SK-N-SH (cell line): ENCODE measurements around the gene CD209. TPM values are rescaled to one million over a fixed set of nuclear protein-coding genes. Genes with fewer than 3 reads are reported as not detected.

Experiments
- CTCF ChIA-PET: fragments of 300-600, 350-600 bp; formaldehyde crosslinking; extraction: SDS; loops from one replicate; lab custom pipeline; 2021; lab: Yijun Ruan, JAX
- POLR2A ChIA-PET: fragments of 350-600 bp; sonication (Branson Sonifier 250); formaldehyde crosslinking; extraction: SDS; loops from one replicate; lab custom pipeline; 2020; ENCODE audit warnings: antibody characterized with exemption, inconsistent platforms; lab: Yijun Ruan, JAX
- DNase-seq: peaks from one replicate; pipeline ENCODE4 v3.0.0; 2012
- H2AFZ ChIP-seq: fragments of 200-600 bp; sonication (generic); 2 replicates; pipeline ENCODE4 v1.8.1; 2016; ENCODE audit warnings: antibody characterized with exemption, mild to moderate bottlenecking, low read depth
- H3F3A ChIP-seq: fragments of 200-600 bp; sonication (generic); replicated peaks from 2 replicates; pipeline ENCODE3; 2016; ENCODE audit warnings: antibody characterized with exemption, mild to moderate bottlenecking; ENCODE audit not compliant: insufficient read depth
- H3K27ac ChIP-seq, 2 experiments: fragments of 200-500 bp in 1 of 2; fragments of 200-600 bp in 1 of 2; sonication (Bioruptor generic) in 1 of 2; sonication (generic), shearing (Covaris generic) in 1 of 2; 2 replicates each; pipeline versions ENCODE4 v1.5.1 to v1.6.1; 2014 to 2016; ENCODE audit warnings: low read depth in 2 of 2, inconsistent platforms in 1 of 2, low read length in 1 of 2, mild to moderate bottlenecking in 1 of 2, mixed read lengths in 1 of 2
- H3K27me3 ChIP-seq: fragments of 200-600 bp; sonication (generic), shearing (Covaris generic); 2 replicates; pipeline ENCODE4 v1.6.1; 2016; ENCODE audit warnings: mixed run types; ENCODE audit not compliant: insufficient read depth
- H3K36me3 ChIP-seq, 2 experiments: fragments of 200-500 bp in 1 of 2; fragments of 200-600 bp in 1 of 2; sonication (Bioruptor generic) in 1 of 2; sonication (generic) in 1 of 2; replicated peaks in 1 of 2; 2 replicates each; pipeline versions ENCODE3 to v1.5.1; 2014 to 2016; ENCODE audit warnings: low read length in 1 of 2, mild to moderate bottlenecking in 1 of 2; ENCODE audit not compliant: insufficient read depth in 2 of 2, control insufficient read depth in 1 of 2
- H3K4me1 ChIP-seq, 2 experiments: fragments of 200-500 bp in 1 of 2; fragments of 200-600 bp in 1 of 2; sonication (Bioruptor generic) in 1 of 2; sonication (generic), shearing (Covaris generic) in 1 of 2; 2 replicates each; pipeline versions ENCODE4 v1.5.1 to v1.6.1; 2014 to 2016; ENCODE audit warnings: low read depth in 1 of 2, low read length in 1 of 2, mixed run types in 1 of 2; ENCODE audit not compliant: insufficient read depth in 2 of 2, control insufficient read depth in 1 of 2
- H3K4me2 ChIP-seq: fragments of 200-600 bp; sonication (generic), shearing (Covaris generic); 2 replicates; pipeline ENCODE4 v1.6.1; 2017; ENCODE audit warnings: mixed run types
- H3K4me3 ChIP-seq, 2 experiments: fragments of 200-500 bp in 1 of 2; fragments of 200-600 bp in 1 of 2; sonication (Bioruptor generic) in 1 of 2; sonication (generic), shearing (Covaris generic) in 1 of 2; 2 replicates each; pipeline versions ENCODE4 v1.5.1 to v1.8.1; 2014 to 2016; ENCODE audit warnings: low read depth in 2 of 2, inconsistent platforms in 1 of 2, low read length in 1 of 2, mild to moderate bottlenecking in 1 of 2, mixed read lengths in 1 of 2, moderate library complexity in 1 of 2
- H3K79me2 ChIP-seq: fragments of 200-600 bp; sonication (generic); 2 replicates; pipeline ENCODE4 v1.8.1; 2017; ENCODE audit warnings: mild to moderate bottlenecking; ENCODE audit not compliant: insufficient read depth
- H3K9ac ChIP-seq: fragments of 200-600 bp; sonication (generic); 2 replicates; pipeline ENCODE4 v1.6.1; 2017; ENCODE audit warnings: mixed run types
- H3K9me2 ChIP-seq: fragments of 200-600 bp; sonication (generic); 2 replicates; pipeline ENCODE4 v1.6.1; 2017; ENCODE audit warnings: mixed run types
- H3K9me3 ChIP-seq: fragments of 200-600 bp; sonication (generic); 2 replicates; pipeline ENCODE4 v1.6.1; 2017; ENCODE audit warnings: mixed run types, mild to moderate bottlenecking, moderate library complexity
- H4K20me1 ChIP-seq: fragments of 200-600 bp; sonication (generic); 2 replicates; pipeline ENCODE4 v1.6.1; 2017; ENCODE audit warnings: mild to moderate bottlenecking, mixed run types; ENCODE audit not compliant: insufficient read depth
- CHD2 ChIP-seq: fragments of 150-350 bp; IDR thresholded peaks from 2 replicates; pipeline ENCODE4 v1.6.1; 2018; ENCODE audit warnings: low read length; ENCODE audit not compliant: partially characterized antibody
- FOSL2 ChIP-seq: IDR thresholded peaks from 2 replicates; pipeline ENCODE4 v1.4.0; 2012; ENCODE audit warnings: low read depth, mild to moderate bottlenecking, moderate library complexity, borderline replicate concordance
- FOXJ3 ChIP-seq: sonication (generic); formaldehyde crosslinking; IDR thresholded peaks from 2 replicates; pipeline ENCODE4 v1.5.1; 2020; ENCODE audit warnings: mild to moderate bottlenecking, missing genetic modification reagents
- FOXM1 ChIP-seq: IDR thresholded peaks from 2 replicates; pipeline ENCODE4 v1.4.0; 2012; ENCODE audit warnings: low read depth, mild to moderate bottlenecking
- GATA2 ChIP-seq: sonication (generic); formaldehyde crosslinking; IDR thresholded peaks from 2 replicates; pipeline ENCODE4 v1.5.0; 2020; ENCODE audit warnings: mild to moderate bottlenecking, missing genetic modification reagents
- IRF3 ChIP-seq: fragments of 150-350 bp; IDR thresholded peaks from 2 replicates; pipeline ENCODE4 v1.6.1; 2016; ENCODE audit warnings: mild to moderate bottlenecking, low read depth, low read length
- JUND ChIP-seq: IDR thresholded peaks from 2 replicates; pipeline ENCODE4 v1.4.0; 2012
- MEF2A ChIP-seq: IDR thresholded peaks from 2 replicates; pipeline ENCODE4 v1.4.0; 2012; ENCODE audit warnings: low read depth, borderline replicate concordance
- MXI1 ChIP-seq: IDR thresholded peaks from 2 replicates; pipeline ENCODE4 v1.6.1; 2012; ENCODE audit warnings: mild to moderate bottlenecking, low read depth, low read length, improper control_type of control experiment
- NFIC ChIP-seq: IDR thresholded peaks from 2 replicates; pipeline ENCODE4 v1.4.0; 2012; ENCODE audit warnings: borderline replicate concordance
- NRF1 ChIP-seq: IDR thresholded peaks from 2 replicates; pipeline ENCODE4 v1.6.1; 2012; ENCODE audit warnings: low read depth, mild to moderate bottlenecking, low read length
- PBX3 ChIP-seq: IDR thresholded peaks from 2 replicates; pipeline ENCODE4; 2012
- POLR2AphosphoS5 ChIP-seq: IDR thresholded peaks from 2 replicates; pipeline ENCODE4 v1.6.1; 2012; ENCODE audit warnings: low read depth, low read length
- RAD21 ChIP-seq: IDR thresholded peaks from 2 replicates; pipeline ENCODE4 v1.6.1; 2012; ENCODE audit warnings: mild to moderate bottlenecking, low read length
- REST ChIP-seq: IDR thresholded peaks from 2 replicates; pipeline ENCODE4 v1.6.1; 2012; ENCODE audit warnings: mild to moderate bottlenecking, low read depth, low read length, moderate library complexity
- TAF1 ChIP-seq: IDR thresholded peaks from 2 replicates; pipeline ENCODE4 v1.6.1; 2012; ENCODE audit warnings: low read depth, mild to moderate bottlenecking, low read length, moderate library complexity, borderline replicate concordance
- USF2 ChIP-seq: fragments of 150-350 bp; IDR thresholded peaks from 2 replicates; pipeline ENCODE4 v1.6.1; 2017; ENCODE audit warnings: antibody characterized with exemption, low read length, low read depth, borderline replicate concordance
- YY1 ChIP-seq: IDR thresholded peaks from 2 replicates; pipeline ENCODE4 v1.4.0; 2012; ENCODE audit warnings: low read depth, mild to moderate bottlenecking
- WGBS: methylation state at CpG from one replicate; pipeline ENCODE4 v1.1.6; 2017; ENCODE audit warnings: low lambda C conversion rate; 5-methylcytosine and 5-hydroxymethylcytosine counted together
- polyA plus RNA-seq, 3 experiments: library from polyadenylated mRNA; depleted of rRNA; stranded (reverse); fragments of >200 nt; gene quantifications; 2 replicates each; pipeline ENCODE4 v1.2.3, GENCODE V29; 2012

Gene CD209
- polyA plus RNA-seq, 1 of the 3 experiments (the other 2 are of a cell fraction): not detected

- H3K9ac ChIP-seq: no peak overlapping the region
- ChIA-PET POLR2A (no interaction called here), CTCF (interaction anchor here (2.6 kb wide), 1 partner anchor 10 kb away, joined by 12 read pairs; the partner anchor contains the start of gene TRAPPC5)
- no peaks in the 10 kb centered on the region for H3K9me3 ChIP-seq
- no peaks in the 10 kb centered on the region for H4K20me1 ChIP-seq
- H3K4me2 ChIP-seq: no peak overlapping the region
- H3K27ac ChIP-seq: no peak overlapping the region
- no peaks in the 10 kb centered on the region for H3K9me2 ChIP-seq
- DNase-seq: no peak
- no peaks in the 10 kb centered on the region for H3F3A ChIP-seq
- 26% methylated on average over 7 of the region's 8 CpGs for WGBS
- H3K4me3 ChIP-seq: no peak overlapping the region
- no peaks in the 10 kb centered on the region for H3K36me3 ChIP-seq
- TF ChIP-seq GATA2 (CRISPR knock-in tag) (no peak), MEF2A (no peak), NRF1 (no peak), PBX3 (no peak), TAF1 (no peak), USF2 (no peak), NFIC (no peak), MXI1 (no peak), POLR2AphosphoS5 (no peak), FOSL2 (no peak), CHD2 (no peak), JUND (no peak), REST (no peak), FOXM1 (no peak), YY1 (no peak), IRF3 (no peak), FOXJ3 (CRISPR knock-in tag) (no peak), RAD21 (no peak)
- no peaks in the 10 kb centered on the region for H3K79me2 ChIP-seq
- peaks cover 47% of the 10 kb centered on the region for H3K27me3 ChIP-seq
- no peaks in the 10 kb centered on the region for H3K4me1 ChIP-seq
- no peak overlapping the region for H2AFZ ChIP-seq
These were observed 56.5 kb downstream of the CD209 start for GRCh38 chr19:7690779-7691258.

Other genes with a start within 250 kb of the CD209 start
- gene ZNF358, start 231.4 kb downstream of the CD209 start, polyA plus RNA-seq (2012; rRNA removed): 29.7 and 49.3 TPM in 2 replicates
- gene MCOLN1, start 224.9 kb downstream of the CD209 start, polyA plus RNA-seq (2012; rRNA removed): 28.4 and 28.9 TPM in 2 replicates
- 40.5 and 90.5 TPM in 2 replicates for gene PNPLA6, start 211.8 kb downstream of the CD209 start, polyA plus RNA-seq (2012; rRNA removed)
- gene CAMSAP3, start 151.7 kb downstream of the CD209 start, polyA plus RNA-seq (2012; rRNA removed): 0.05 and 0.08 TPM in 2 replicates
- gene XAB2, start 118.0 kb downstream of the CD209 start, polyA plus RNA-seq (2012; rRNA removed): 36.5 and 43.3 TPM in 2 replicates
- gene PET100, start 117.7 kb downstream of the CD209 start, polyA plus RNA-seq (2012; rRNA removed): 48.1 and 54.0 TPM in 2 replicates
- gene PCP2, start 113.8 kb downstream of the CD209 start, polyA plus RNA-seq (2012; rRNA removed): not detected in 2 replicates
- 1.3 and 4.7 TPM in 2 replicates for gene STXBP2, start 110.4 kb downstream of the CD209 start, polyA plus RNA-seq (2012; rRNA removed)
- not detected in 2 replicates for gene RETN, start 78.5 kb downstream of the CD209 start, polyA plus RNA-seq (2012; rRNA removed)
- gene MCEMP1, start 70.4 kb downstream of the CD209 start, polyA plus RNA-seq (2012; rRNA removed): not detected in 2 replicates
- gene TRAPPC5, start 66.7 kb downstream of the CD209 start, polyA plus RNA-seq (2012; rRNA removed): 44.1 and 49.4 TPM in 2 replicates
- gene FCER2, start 45.4 kb downstream of the CD209 start, polyA plus RNA-seq (2012; rRNA removed): not detected in 2 replicates
- not detected in 2 replicates for gene CLEC4G, start 15.4 kb downstream of the CD209 start, polyA plus RNA-seq (2012; rRNA removed)
- not detected in 2 replicates for gene CLEC4M, start 15.7 kb upstream of the CD209 start, polyA plus RNA-seq (2012; rRNA removed)
- 8.5 and 9.7 TPM in 2 replicates for gene EVI5L, start 82.7 kb upstream of the CD209 start, polyA plus RNA-seq (2012; rRNA removed)
- 0.10 and 0.18 TPM in 2 replicates for gene PRR36, start 126.9 kb upstream of the CD209 start, polyA plus RNA-seq (2012; rRNA removed)
- 0.02 and 0.23 TPM in 2 replicates for gene LRRC8E, start 141.0 kb upstream of the CD209 start, polyA plus RNA-seq (2012; rRNA removed)
- gene MAP2K7, start 156.3 kb upstream of the CD209 start, polyA plus RNA-seq (2012; rRNA removed): 13.0 and 13.6 TPM in 2 replicates
- 0.78 and 0.87 TPM in 2 replicates for gene TGFBR3L, start 167.3 kb upstream of the CD209 start, polyA plus RNA-seq (2012; rRNA removed)
- 29.7 and 38.7 TPM in 2 replicates for gene SNAPC2, start 172.8 kb upstream of the CD209 start, polyA plus RNA-seq (2012; rRNA removed)
- gene CTXN1, start 178.6 kb upstream of the CD209 start, polyA plus RNA-seq (2012; rRNA removed): 28.3 and 53.8 TPM in 2 replicates
- gene TIMM44, start 196.1 kb upstream of the CD209 start, polyA plus RNA-seq (2012; rRNA removed): 49.7 and 50.9 TPM in 2 replicates